GM21526 (cell line): Measurements from ENCODE around the gene UBE2L5.

Experiments
- ATAC-seq: cut with Tn5 transposase; IDR thresholded peaks from one replicate; pipeline ENCODE4 v1.9.1; 2021; ENCODE audit warnings: moderate library complexity; ENCODE audit not compliant: unreplicated experiment, low FRiP score

Gene UBE2L5

GRCh38 chr13:30422054-30422839 is at the start of gene UBE2L5:
Gene UBE2L5 (plus strand): TSS chr13:30422493. CDS start chr13:30427991, 5,498 bp downstream.
- ATAC-seq, result peak; percentile 54

GRCh38 chr13:30373727-30374126 is 48.6 kb upstream of the UBE2L5 start:
- no peak for ATAC-seq

- ATAC-seq, result no peak
These were observed 46.9 kb upstream of the UBE2L5 start for GRCh38 chr13:30375265-30375835.

GRCh38 chr13:30376426-30377311 is 45.6 kb upstream of the UBE2L5 start:
- ATAC-seq, result peak; percentile 62

DNA sequence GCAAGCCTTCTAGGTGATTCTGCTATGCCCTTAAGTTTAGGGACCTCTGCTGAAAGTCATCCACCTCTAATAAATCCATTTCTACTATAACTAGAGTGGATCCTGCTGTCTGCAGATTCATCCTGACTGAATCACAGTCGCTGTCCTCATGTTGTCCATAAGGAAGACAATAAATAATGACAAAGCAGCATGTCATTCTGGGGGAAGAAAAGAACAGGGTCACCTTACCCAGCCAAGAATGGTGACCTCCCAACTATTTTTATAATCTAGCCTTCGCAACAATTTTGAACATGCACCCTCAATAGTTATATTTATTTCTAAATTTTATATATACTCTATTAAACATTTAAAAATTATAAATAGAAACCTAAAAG is 45.0 kb upstream of the UBE2L5 start:
- ATAC-seq, result no peak

DNA sequence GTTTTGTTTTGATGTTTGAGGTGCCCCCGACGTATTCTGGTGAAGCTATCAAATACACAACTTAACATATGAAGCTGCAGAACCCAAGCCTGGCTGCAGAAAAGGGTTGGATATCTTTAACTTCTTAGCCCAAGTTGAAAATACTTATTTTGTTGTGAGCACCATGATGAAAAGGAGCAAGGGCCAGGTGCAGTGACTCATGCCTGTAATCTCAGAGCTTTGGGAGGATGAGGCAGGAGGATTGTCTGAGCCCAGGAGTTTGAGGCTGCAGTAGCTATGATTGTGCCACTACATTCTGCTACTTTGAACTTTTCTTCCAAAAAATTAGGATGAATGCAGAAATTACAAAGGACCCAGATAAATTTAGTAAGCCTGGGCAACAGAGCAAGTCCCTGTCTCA is 44.1 kb upstream of the UBE2L5 start:
- no peak for ATAC-seq

DNA sequence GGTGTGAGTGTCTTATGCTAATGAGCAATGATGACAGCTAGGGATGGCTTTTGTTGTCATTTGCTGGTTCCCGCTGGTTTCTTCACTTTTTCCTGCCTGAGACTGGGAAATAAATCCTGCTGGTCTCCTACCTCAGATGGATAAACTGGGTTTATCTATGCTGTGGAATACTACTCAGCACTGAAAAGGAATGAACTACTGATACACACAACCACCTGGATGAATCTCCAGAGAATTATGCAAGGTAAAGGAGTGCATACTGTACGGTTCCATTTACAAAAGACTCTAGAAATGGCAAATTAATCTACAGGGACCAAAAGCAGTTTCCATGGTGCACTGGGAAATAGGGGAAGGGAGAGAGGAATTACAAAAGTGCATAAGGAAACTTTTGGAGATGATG is 41.2 kb upstream of the UBE2L5 start:
- no peak for ATAC-seq

DNA sequence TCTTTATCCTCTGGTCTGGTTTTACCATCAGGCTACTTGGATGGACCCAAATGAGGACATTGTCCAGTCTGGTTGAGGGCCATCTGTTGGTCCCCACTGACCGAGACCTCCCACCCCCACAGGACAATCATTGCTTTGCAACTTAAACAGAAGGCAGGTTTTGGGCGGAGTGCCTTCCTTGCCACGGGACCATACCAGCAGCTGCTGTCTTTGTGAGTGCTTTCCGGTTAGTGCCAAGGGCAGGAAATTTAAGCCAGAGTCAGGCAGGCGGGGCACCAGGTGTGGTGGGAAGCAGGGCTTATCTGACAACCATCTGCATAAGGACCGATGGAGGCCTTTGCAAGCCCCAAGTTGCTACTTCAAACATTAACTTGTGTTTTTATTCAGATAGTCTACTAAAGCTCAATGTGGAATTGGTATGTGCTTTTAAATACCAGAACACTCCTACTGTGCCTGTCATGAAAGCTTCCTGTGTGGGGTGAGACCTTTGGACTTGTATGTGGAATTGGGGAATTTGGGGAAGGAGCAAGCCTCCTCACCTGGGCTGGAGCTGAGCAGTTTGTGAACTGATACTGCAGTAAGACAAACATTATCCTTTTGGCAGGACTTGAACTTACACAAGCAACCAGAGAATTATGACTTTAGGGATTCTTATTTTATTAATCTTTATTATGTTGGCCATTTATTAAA is 39.3 kb upstream of the UBE2L5 start:
- ATAC-seq, result no peak

DNA sequence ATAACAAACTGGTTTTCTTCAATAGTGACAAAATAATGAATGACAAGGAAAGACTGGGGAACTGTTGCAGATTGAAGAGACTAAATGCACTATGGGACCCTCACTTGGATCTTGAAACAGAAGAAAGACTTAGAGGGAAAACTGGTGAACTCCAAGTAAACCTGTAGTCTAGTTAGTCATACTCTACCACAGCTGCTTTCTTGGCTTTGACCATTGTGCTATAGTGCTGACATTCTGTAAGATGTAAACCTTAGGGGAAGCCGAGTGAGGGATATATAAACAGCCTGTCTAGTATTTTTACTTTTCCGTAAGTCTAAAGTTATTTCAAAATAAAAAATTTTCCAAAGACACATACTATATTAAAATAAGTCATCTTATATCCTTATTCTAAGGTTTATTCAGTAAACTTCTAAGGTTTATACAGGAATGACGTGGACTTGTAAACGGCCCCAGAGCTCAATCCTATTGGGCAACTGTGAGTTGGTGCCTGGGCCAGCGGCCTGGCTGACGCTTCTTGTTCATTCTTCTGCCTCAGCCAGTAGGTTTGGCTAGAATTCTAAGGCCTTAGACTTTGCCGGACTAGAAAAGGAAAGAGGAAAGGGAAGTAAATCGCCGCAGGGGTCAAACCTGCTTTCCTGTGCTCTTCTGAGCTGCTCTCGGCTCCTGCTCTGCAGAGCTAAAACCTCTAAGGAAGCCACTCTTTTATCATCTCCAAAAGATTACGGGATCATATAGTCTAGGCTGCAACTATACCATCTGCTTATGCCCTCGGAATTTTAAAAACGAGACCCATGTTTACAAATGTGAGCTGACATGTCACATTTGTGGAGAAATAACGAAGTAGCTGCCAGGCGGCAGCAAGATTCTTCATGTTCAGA is 33.6 kb upstream of the UBE2L5 start:
- no peak for ATAC-seq

DNA sequence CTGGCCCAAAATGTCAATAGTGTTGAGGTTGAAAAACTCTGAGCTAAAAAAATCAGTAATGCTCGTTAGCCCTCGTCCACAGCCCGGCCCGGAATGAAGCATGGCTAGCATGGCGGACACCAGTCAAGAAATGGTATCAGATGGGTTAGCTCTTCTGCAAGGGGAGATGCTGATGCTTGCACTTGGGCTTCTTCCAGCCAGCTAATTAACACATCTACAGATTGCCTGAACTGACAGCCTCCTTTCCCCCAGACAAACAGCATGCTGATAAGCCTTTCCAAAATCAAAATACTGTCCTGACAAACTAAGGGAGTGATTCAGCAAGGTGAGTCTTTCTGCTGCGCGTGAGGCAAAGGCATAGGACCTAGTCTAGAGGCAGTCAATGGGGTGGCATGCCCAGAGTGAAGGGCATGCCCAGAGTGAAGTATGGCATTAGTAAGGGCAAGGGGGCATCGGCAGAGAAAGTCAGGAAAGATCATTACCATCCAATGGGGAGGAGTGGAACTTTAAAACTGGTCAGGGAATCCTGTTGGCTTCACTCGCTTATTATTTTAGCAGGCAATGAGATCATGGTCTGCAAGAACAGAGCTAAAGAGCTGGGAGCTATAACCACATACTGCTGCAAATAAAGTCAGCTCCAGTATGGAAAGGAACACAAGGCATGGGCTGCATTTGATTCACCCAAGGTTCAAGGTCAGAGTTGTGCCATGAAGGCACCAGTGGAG is 30.2 kb upstream of the UBE2L5 start:
- no peak for ATAC-seq

GRCh38 chr13:30392681-30393045 is 29.6 kb upstream of the UBE2L5 start:
- ATAC-seq, result no peak

- ATAC-seq, result peak; percentile 49
These were observed 27.5 kb upstream of the UBE2L5 start for GRCh38 chr13:30394751-30395191.

GRCh38 chr13:30395192-30396158 is 26.8 kb upstream of the UBE2L5 start:
- ATAC-seq, result no peak

DNA sequence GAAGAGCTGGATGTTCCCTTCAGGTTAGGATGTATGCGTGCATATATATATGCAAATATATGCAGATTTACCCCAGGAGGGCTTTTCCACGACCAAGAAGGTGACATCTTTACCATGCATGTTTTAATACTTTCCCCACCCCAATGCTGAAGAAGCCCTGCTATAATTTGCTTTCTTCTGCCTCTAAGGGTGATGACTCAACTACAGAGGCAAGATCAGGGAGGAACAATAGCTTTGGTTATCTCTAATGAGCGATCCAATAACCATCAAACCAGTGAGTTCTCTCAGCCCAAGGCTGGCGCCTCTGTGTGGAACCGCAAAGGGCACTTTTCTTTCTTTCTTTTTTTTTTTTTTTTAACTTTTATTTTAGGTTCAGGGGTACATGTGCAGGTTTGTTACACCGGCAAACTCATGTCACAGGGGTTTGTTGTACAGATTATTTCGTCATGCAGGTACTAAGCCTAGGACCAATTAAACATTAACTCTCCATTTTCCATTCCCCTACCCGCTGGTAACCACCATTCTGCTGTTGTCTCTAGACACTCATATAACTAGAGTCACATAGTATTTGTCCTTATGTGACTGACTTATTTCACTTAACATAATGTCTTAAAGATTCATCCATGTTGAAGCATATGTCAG is 25.7 kb upstream of the UBE2L5 start:
- ATAC-seq, result no peak

GRCh38 chr13:30398601-30399072 is 23.7 kb upstream of the UBE2L5 start:
- ATAC-seq, result no peak

DNA sequence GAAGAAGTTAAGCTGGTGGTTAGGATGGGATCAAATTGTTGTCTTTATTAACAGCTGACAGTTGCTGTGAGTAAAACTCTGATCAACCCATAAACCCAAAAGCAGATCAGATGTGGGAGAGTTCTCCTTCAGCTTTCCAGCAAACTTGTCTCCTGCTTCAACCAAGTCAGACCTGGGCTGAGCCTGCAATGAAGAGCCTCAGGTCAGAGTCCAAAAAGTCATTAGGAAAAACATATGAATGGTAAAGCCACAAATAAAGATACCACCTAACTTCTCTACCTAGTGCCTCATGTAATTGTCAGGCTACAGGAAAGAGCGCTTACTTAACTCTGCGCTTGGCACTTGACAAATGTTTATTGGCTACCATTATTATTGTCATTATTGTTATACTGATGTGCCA is 21.9 kb upstream of the UBE2L5 start:
- no peak for ATAC-seq

- ATAC-seq, result no peak
These were observed 20.9 kb upstream of the UBE2L5 start for GRCh38 chr13:30401347-30401746.
